Measurements from ENCODE around the gene RANBP3. TPM values are rescaled to one million over a fixed set of nuclear protein-coding genes. Genes with fewer than 3 reads are reported as not detected.

The RANBP3 gene
- total RNA-seq, 2 donors from 2014 or later, result 77.4 to 81.4 TPM

GRCh38 chr19:5975388-5975728, 2.6 kb downstream of the RANBP3 start:
- no peak overlapping the region for H3K27ac Mint-ChIP-seq
- Histone ChIP-seq H3K9ac (ENCODE audit: extremely low read depth, low read length, poor library complexity, severe bottlenecking) (no peak overlapping the region), H3K36me3 (ENCODE audit: control insufficient read depth, insufficient read depth, low read length) (peaks cover 34% of the 10 kb centered on the region), H3K4me1 (ENCODE audit: control insufficient read depth, insufficient read depth, low read length) (peaks cover 3% of the 10 kb centered on the region), H3K27ac (ENCODE audit: low read depth, low read length) (no peak overlapping the region), H3K27me3 (ENCODE audit: control insufficient read depth, insufficient read depth, low read length, poor library complexity, severe bottlenecking) (no peaks in the 10 kb centered on the region), H3K4me3 (ENCODE audit: low read length) (peak overlapping the region; percentile 3), H3K9me3 (ENCODE audit: control insufficient read depth, low read length) (no peaks in the 10 kb centered on the region)
- no peak for TF ChIP-seq CTCF (conservative IDR thresholded peaks at IDR 0.05)
- no peak for DNase-seq
- no peaks in the 10 kb centered on the region for H3K27me3 Mint-ChIP-seq (ENCODE audit: insufficient read depth)
- H3K9me3 Mint-ChIP-seq, result no peaks in the 10 kb centered on the region
- peaks cover 14% of the 10 kb centered on the region for H3K4me1 Mint-ChIP-seq
- peak overlapping the region; percentile 93 for H3K4me3 Mint-ChIP-seq
- H3K36me3 Mint-ChIP-seq (ENCODE audit: low read depth), result peaks cover 19% of the 10 kb centered on the region
- 94% methylated on average over 3 of the region's 3 CpGs for WGBS, 2 experiments (ENCODE audit: insufficient coverage in 1 of 2, insufficient read length in 1 of 2)

GRCh38 chr19:5974721-5975387, 3.1 kb downstream of the RANBP3 start:
- Mint-ChIP-seq H3K9me3 (no peaks in the 10 kb centered on the region), H3K27me3 (ENCODE audit: insufficient read depth) (no peaks in the 10 kb centered on the region), H3K36me3 (ENCODE audit: low read depth) (peaks cover 19% of the 10 kb centered on the region), H3K4me3 (no peak overlapping the region), H3K27ac (no peak overlapping the region), H3K4me1 (peaks cover 14% of the 10 kb centered on the region)
- Histone ChIP-seq H3K4me3 (ENCODE audit: low read length) (no peak overlapping the region), H3K27ac (ENCODE audit: low read depth, low read length) (no peak overlapping the region), H3K9ac (ENCODE audit: extremely low read depth, low read length, poor library complexity, severe bottlenecking) (no peak overlapping the region), H3K4me1 (ENCODE audit: control insufficient read depth, insufficient read depth, low read length) (peaks cover 3% of the 10 kb centered on the region), H3K36me3 (ENCODE audit: control insufficient read depth, insufficient read depth, low read length) (peaks cover 36% of the 10 kb centered on the region), H3K27me3 (ENCODE audit: control insufficient read depth, insufficient read depth, low read length, poor library complexity, severe bottlenecking) (no peaks in the 10 kb centered on the region), H3K9me3 (ENCODE audit: control insufficient read depth, low read length) (no peaks in the 10 kb centered on the region)
- WGBS, 2 experiments (ENCODE audit: insufficient coverage in 1 of 2, insufficient read length in 1 of 2), result 96 to 97% methylated on average over 4 to 10 of the region's 10 CpGs
- DNase-seq, result no peak
- TF ChIP-seq CTCF (conservative IDR thresholded peaks at IDR 0.05), result no peak

GRCh38 chr19:5973867-5974635, 3.9 kb downstream of the RANBP3 start:
- TF ChIP-seq CTCF (conservative IDR thresholded peaks at IDR 0.05), result no peak
- Histone ChIP-seq H3K4me3 (ENCODE audit: low read length) (no peak overlapping the region), H3K9ac (ENCODE audit: extremely low read depth, low read length, poor library complexity, severe bottlenecking) (no peak overlapping the region), H3K4me1 (ENCODE audit: control insufficient read depth, insufficient read depth, low read length) (peaks cover 6% of the 10 kb centered on the region), H3K27ac (ENCODE audit: low read depth, low read length) (no peak overlapping the region), H3K36me3 (ENCODE audit: control insufficient read depth, insufficient read depth, low read length) (peaks cover 36% of the 10 kb centered on the region), H3K27me3 (ENCODE audit: control insufficient read depth, insufficient read depth, low read length, poor library complexity, severe bottlenecking) (no peaks in the 10 kb centered on the region), H3K9me3 (ENCODE audit: control insufficient read depth, low read length) (no peaks in the 10 kb centered on the region)
- H3K36me3 Mint-ChIP-seq (ENCODE audit: low read depth), result peaks cover 19% of the 10 kb centered on the region
- WGBS, 2 experiments (ENCODE audit: insufficient coverage in 1 of 2, insufficient read length in 1 of 2), result 94 to 97% methylated on average over 11 to 14 of the region's 15 CpGs
- H3K4me1 Mint-ChIP-seq, result peaks cover 17% of the 10 kb centered on the region
- no peak overlapping the region for H3K4me3 Mint-ChIP-seq
- no peak overlapping the region for H3K27ac Mint-ChIP-seq
- H3K9me3 Mint-ChIP-seq, result no peaks in the 10 kb centered on the region
- DNase-seq, result no peak
- H3K27me3 Mint-ChIP-seq (ENCODE audit: insufficient read depth), result no peaks in the 10 kb centered on the region

Measured in endodermal cell (in vitro differentiated cells).